GM19238 (cell line): ENCODE data around the gene LTBP1.

ENCODE experiments used
- DNase-seq: peaks from one replicate; pipeline ENCODE4 v3.0.0; 2011; ENCODE audit warnings: low spot score; ENCODE audit not compliant: insufficient read length

LTBP1 gene

DNA sequence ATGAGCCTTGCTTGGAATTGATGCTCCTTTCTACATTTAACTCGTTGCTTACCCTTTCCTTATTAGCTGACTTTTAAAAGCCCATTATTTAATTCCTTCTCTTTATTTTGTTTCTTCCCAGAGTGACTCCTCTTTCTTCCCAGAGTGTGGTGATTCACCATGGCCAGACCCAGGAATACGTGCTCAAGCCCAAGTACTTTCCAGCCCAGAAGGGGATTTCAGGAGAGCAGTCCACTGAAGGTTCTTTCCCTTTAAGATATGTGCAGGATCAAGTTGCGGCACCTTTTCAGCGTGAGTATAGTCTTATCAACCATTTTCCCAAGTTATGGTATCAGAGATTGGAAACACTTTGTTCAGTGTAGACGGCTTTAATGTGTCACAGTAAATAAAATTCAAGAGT is 163.7 kb downstream of the LTBP1 start:
- no peak for DNase-seq

GRCh38 chr2:33111002-33111446 is 164.3 kb downstream of the LTBP1 start:
- no peak for DNase-seq

GRCh38 chr2:33115196-33115595 is 168.4 kb downstream of the LTBP1 start:
- no peak for DNase-seq

GRCh38 chr2:33115728-33116127 is 169.0 kb downstream of the LTBP1 start:
- no peak for DNase-seq

DNA sequence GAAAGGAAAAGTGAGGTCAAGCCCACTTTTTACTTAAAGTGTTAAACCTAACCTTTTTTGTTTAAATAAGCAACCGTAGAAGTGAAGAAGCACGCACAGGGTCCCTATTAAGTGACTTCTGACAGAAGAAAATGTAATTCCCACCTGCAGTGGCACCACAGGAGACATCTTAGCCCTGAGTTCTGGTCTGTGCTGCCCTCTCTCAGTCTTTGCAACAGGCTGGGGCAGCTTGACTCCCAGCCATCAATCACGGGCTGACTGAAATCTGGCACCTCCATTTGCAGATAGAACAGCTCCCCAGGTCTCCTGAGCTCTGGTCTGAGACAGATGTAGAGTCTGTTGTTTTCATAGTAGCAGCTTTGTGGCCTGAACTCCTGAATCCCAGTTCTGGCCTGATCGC is 170.0 kb downstream of the LTBP1 start:
- DNase-seq: no peak

GRCh38 chr2:33118651-33119050 is 171.9 kb downstream of the LTBP1 start:
- no peak for DNase-seq

GRCh38 chr2:33121416-33121815 is 174.7 kb downstream of the LTBP1 start:
- DNase-seq: no peak

DNA sequence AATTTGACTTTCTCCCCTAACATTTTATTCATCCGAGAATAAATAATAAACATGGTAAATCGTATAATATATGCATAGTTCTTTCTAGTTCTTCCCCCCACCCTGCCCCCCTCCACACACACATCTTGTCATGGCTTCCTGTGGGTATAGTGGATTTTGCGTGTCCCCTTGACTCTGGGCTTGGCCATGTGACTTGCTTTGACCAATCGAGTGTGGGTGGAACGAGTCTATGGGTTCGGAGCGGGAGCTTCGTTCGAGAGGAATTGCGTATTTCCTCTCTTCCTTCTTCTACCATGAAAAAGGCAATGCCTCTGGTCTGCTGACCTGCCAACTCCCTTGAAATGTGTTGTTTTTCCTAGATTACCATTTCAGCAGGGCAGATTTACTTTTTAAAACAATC is 175.2 kb downstream of the LTBP1 start:
- DNase-seq: no peak

- no peak for DNase-seq
These were observed 176.0 kb downstream of the LTBP1 start for GRCh38 chr2:33122726-33123125.

DNA sequence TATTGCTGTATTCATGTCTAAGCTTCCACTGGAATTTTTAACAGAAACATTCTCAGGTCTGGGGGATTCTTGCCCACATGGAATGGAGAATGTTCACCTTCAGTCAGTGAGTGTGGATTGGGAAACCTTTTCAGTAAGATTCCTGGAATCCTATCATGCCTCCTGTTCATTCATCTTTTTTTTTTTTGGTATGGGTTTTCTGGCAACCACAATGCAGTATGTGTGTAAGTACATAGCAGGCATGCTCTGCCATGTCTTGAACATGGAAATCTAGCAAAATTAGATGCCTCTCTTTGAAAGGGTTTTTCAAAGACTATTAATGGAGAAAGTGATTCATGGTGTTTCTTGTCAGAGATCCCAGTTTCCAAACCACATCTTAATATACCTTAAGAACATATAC is 176.5 kb downstream of the LTBP1 start:
- no peak for DNase-seq

DNA sequence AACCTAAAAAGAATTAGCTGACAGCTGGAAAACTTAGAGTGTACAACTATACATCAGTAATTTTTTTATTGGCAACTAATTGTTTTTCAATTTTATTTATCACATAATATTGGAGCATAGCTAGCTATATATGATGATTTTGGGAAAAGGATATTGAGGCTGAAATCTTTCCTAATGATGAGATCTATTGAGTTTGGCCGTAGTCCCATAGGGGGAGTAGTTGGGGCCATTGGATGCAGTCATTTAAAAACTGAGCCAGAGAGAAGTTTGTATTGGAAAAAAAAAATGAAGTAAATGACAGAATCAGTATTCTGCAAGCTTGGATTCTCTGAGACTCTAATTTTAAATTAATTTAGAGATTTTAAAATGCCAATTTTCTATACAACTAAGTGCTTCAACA is 179.8 kb downstream of the LTBP1 start:
- no peak for DNase-seq

DNA sequence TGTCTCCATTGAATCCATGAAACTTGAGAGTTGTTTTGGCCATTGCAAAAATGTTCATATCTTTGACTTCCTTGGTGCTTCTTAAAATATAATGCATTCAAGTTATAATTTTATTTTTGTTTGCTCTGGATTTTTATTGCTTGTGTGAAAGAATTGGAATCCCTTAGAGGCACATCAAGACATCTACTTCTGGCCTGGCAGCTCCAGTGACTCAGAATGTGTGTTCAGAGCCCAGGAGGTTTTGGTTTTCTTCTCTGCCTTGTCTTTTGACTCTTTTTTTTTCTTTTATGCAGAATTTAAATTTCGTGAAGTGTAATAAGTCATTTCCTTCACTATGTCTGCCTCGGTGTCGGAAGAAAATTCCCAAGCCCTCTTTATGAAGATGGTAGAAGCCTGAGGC is 180.2 kb downstream of the LTBP1 start:
- no peak for DNase-seq

DNA sequence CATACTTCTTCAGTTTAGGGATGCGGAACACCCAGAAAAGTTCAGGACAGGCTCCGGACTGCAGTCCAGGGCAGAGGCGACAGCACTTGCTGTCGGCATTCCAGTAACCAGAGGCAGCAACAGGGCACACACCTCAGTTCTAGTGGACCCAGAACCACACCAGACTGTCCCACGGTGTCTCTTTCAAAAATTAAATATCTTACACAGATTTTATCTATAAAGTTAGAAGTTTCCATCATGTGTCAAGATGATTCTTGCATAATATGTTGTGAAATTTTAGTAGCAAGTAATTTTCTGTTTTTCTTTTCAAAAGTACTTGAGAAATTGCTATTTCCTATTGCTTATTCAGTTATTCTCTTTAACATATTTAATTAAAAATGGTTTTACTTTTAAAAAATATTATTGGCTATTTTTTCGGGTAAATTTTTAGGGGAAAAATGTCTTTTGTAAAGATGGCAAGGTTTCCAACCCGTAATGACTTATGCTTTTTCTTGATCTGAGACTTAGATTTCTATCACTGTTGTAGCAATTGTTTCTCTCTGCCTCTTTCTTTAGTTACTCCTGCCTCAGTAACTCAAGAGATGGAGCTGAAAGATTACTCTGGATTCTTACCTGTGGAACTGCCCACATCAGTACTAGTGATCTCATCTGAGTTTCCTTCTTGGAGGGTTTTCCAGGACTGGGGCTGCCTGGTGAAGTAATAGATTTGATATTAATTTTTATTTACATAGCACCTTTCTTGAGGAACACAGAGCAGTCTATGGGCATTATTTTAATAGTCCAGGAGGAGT is 182.7 kb downstream of the LTBP1 start:
- DNase-seq: no peak

- DNase-seq: no peak
These were observed 183.3 kb downstream of the LTBP1 start for GRCh38 chr2:33130054-33130447.

DNA sequence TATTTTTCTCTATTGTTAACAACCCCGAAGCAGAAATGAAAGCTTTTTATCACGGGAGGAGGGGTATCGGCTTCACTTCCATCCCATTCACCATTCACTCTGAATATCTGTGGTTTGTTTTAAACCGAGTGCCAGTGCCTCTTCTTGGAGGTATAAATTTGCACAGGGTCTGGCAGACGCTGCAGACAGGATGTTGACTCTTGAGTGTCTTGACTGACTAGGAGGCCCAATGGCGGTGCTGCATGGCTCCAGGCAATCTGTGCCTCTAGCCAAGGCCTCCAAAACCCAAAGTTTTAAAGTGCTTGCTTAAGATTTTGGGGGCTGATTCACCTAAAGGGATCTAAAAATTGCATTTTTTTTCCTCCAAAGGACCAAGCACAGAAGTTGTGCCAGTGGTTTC is 183.8 kb downstream of the LTBP1 start:
- no peak for DNase-seq

GRCh38 chr2:33131111-33131510 is 184.4 kb downstream of the LTBP1 start:
- DNase-seq: no peak

DNA sequence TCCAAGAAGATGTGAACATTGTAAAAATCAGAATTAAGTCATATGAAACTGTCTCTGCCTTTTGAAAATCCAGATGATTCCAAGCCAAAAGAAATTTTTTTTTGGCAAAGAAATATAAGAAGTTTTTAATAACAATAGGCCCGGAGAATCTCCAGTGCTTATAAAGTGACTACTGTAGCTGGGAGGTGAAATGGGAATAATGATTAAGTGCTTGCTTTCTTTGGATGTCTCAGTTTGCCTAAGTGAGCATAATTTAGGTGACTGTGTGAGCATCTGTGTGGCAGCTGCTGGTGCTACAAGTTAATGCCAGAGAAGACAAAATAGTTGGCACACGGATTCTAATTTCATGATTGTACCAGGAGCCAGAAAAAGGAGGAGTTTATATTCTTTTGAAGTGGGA is 185.0 kb downstream of the LTBP1 start:
- DNase-seq: no peak

DNA sequence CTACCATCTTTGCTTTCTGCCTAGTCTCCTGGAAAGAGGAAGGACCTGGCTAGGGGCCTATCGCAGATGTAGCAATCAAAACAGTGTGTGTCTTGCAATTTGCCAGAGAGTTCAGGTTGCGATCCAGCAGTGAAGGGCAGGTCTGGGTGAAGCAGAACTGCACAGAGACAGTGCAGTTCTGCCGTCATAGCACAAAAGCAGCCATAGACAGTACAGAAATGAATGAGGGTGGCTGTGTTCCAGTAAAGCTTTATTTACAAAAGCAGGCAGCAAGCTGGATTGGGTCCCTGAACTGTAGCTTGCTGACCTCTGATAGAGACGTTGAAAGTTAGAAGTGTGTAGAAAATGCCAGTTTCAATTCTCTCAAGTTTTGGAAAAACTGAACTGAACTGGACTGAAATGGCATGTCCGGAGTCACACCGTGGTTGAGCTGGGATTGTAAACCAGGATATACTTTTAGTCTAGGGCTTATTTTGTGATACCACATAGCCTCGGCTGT is 186.8 kb downstream of the LTBP1 start:
- DNase-seq: no peak

DNA sequence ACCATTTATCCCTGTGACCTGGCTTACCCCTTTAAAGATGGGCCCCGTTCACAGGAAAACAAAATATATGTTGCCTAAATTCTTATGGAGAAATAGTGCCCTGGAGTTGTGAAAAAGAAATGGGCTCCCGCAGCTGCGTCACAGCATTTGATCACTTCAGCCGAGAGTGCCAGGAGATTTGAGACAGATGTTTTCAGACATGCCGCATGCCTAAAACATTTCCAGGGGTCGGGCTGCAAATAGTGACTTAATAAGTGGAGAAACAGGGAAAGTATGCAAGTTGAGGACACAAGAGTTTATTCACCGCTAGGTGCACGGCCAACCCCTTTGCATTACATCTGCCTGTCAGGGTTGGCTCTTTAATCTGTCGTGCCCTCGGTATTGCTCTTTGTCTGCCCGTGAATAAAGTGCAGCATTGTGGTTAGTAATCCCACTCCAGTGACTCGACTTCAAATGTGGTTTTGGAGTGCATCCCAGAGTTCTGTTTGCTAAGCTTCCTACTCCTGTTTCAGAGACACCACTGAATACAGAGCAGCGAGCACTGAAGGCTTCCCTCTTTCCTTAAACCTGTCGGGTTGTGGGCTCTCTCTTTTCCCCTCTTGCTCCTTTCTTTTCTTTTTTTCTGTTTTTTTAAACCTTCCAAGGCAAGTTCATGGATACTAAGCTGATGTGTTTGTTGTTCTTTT is 187.5 kb downstream of the LTBP1 start:
- DNase-seq: no peak

GRCh38 chr2:33134791-33135560 is 188.2 kb downstream of the LTBP1 start:
- no peak for DNase-seq

- no peak for DNase-seq
These were observed 188.9 kb downstream of the LTBP1 start for GRCh38 chr2:33135645-33136044.

- no peak for DNase-seq
These were observed 189.3 kb downstream of the LTBP1 start for GRCh38 chr2:33136056-33136455.
